OCI-LY1 (cell line): ENCODE measurements around the gene NCAM1.

ENCODE experiments used
- H2AFZ ChIP-seq: fragments of 200-600 bp; sonication (generic), shearing (Covaris generic); 2 replicates; pipeline ENCODE4 v1.6.0; 2014; ENCODE audit warnings: antibody characterized with exemption, mild to moderate bottlenecking, low read length
- H3F3A ChIP-seq: fragments of 200-600 bp; sonication (generic), shearing (Covaris generic); 2 replicates; pipeline ENCODE4 v1.6.0; 2014; ENCODE audit warnings: mild to moderate bottlenecking, antibody characterized with exemption, low read length, moderate library complexity; ENCODE audit not compliant: insufficient read depth
- H3K27ac ChIP-seq: fragments of 200-600 bp; sonication (generic); 2 replicates; pipeline ENCODE4 v1.5.1; 2014; ENCODE audit warnings: low read length, mixed run types, mild to moderate bottlenecking, low read depth; ENCODE audit not compliant: poor library complexity, severe bottlenecking
- H3K27me3 ChIP-seq: fragments of 200-600 bp; sonication (generic); 2 replicates; pipeline ENCODE4 v1.6.0; 2014; ENCODE audit warnings: antibody characterized with exemption, mild to moderate bottlenecking, low read length, moderate library complexity; ENCODE audit not compliant: insufficient read depth
- H3K36me3 ChIP-seq: fragments of 200-600 bp; sonication (generic); 2 replicates; pipeline ENCODE4 v1.6.1; 2014; ENCODE audit warnings: mild to moderate bottlenecking, antibody characterized with exemption, low read length, moderate library complexity, mixed read lengths; ENCODE audit not compliant: insufficient read depth
- H3K4me1 ChIP-seq: fragments of 200-600 bp; sonication (generic); 2 replicates; pipeline ENCODE4 v1.5.1; 2014; ENCODE audit warnings: mild to moderate bottlenecking, low read length, moderate library complexity; ENCODE audit not compliant: insufficient read depth, severe bottlenecking
- H3K4me2 ChIP-seq: fragments of 200-600 bp; sonication (generic), shearing (Covaris generic); 2 replicates; pipeline ENCODE4 v1.6.1; 2014; ENCODE audit warnings: low read length
- H3K4me3 ChIP-seq: fragments of 200-600 bp; sonication (generic); 2 replicates; pipeline ENCODE4 v1.5.1; 2014; ENCODE audit warnings: low read length, low read depth, mild to moderate bottlenecking, mixed read lengths; ENCODE audit not compliant: poor library complexity, severe bottlenecking
- H3K79me2 ChIP-seq: fragments of 200-600 bp; shearing (Covaris generic); 2 replicates; pipeline ENCODE4 v1.6.1; 2016; ENCODE audit warnings: mixed run types, low read length, mixed read lengths; ENCODE audit not compliant: insufficient read depth
- H3K9ac ChIP-seq: fragments of 200-600 bp; sonication (generic), shearing (Covaris generic); 2 replicates; pipeline ENCODE4 v1.6.1; 2014; ENCODE audit warnings: mild to moderate bottlenecking, low read length, mixed read lengths
- H3K9me2 ChIP-seq: fragments of 200-600 bp; sonication (generic), shearing (Covaris generic); 2 replicates; pipeline ENCODE4 v1.6.1; 2014; ENCODE audit warnings: low read depth, mild to moderate bottlenecking, low read length, mixed read lengths
- H3K9me3 ChIP-seq: fragments of 200-600 bp; shearing (Covaris generic); 2 replicates; pipeline ENCODE4 v1.6.1; 2014; ENCODE audit warnings: low read length, mixed read lengths
- H4K20me1 ChIP-seq: fragments of 200-600 bp; sonication (generic), shearing (Covaris generic); 2 replicates; pipeline ENCODE4 v1.6.0; 2016; ENCODE audit warnings: mild to moderate bottlenecking, low read length; ENCODE audit not compliant: insufficient read depth
- EZH2 ChIP-seq: fragments of 200-600 bp; sonication (generic), shearing (Covaris generic); IDR thresholded peaks from 2 replicates; pipeline ENCODE4 v1.8.0; 2017; ENCODE audit warnings: borderline replicate concordance, mixed run types, mild to moderate bottlenecking, antibody characterized with exemption, low read length, moderate library complexity, mixed read lengths
- TF ChIP-seq, protein P1 (sequence below): fragments of 200-600 bp; sonication (generic), shearing (Covaris generic); IDR thresholded peaks from 2 replicates; pipeline ENCODE4 v1.5.1; 2017; ENCODE audit warnings: mild to moderate bottlenecking, antibody characterized with exemption, low read length, moderate library complexity, mixed read lengths

NCAM1 gene

DNA sequence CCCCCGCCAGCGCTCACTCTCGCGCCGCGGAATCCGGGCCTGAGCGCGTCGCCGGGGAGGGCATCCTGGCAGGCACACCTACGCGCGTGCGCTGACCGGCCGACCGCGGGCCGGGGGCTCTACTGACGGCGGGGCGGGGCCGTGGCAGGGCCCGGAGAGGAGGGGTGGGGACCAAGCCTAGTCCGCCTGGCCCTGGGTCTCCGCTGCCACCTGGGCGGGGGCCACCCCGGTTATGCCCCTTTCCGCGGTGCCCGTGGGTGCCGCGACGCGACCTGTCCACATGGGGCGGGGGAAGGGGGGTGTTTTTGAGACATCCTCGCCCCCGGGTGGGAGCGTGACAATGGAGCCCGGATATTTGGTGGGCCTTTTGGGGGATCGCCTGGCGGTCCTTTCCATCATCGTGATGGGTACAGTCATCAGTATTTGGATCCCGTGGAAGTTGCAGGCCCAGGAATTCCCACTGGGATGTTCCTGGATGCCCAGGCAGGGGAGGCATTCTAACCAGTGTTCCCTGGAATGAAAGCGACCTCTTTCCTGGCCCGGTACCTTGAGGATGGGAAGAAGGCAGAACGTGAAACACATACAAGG lies 2.2 kb downstream of the NCAM1 start:
- H3K4me2 ChIP-seq = no peak overlapping the region
- no peaks in the 10 kb centered on the region for H3F3A ChIP-seq
- H3K79me2 ChIP-seq = no peaks in the 10 kb centered on the region
- no peaks in the 10 kb centered on the region for H3K4me1 ChIP-seq
- no peak overlapping the region for H3K4me3 ChIP-seq
- TF ChIP-seq, protein P1, sequence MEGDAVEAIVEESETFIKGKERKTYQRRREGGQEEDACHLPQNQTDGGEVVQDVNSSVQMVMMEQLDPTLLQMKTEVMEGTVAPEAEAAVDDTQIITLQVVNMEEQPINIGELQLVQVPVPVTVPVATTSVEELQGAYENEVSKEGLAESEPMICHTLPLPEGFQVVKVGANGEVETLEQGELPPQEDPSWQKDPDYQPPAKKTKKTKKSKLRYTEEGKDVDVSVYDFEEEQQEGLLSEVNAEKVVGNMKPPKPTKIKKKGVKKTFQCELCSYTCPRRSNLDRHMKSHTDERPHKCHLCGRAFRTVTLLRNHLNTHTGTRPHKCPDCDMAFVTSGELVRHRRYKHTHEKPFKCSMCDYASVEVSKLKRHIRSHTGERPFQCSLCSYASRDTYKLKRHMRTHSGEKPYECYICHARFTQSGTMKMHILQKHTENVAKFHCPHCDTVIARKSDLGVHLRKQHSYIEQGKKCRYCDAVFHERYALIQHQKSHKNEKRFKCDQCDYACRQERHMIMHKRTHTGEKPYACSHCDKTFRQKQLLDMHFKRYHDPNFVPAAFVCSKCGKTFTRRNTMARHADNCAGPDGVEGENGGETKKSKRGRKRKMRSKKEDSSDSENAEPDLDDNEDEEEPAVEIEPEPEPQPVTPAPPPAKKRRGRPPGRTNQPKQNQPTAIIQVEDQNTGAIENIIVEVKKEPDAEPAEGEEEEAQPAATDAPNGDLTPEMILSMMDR = no peak
- TF ChIP-seq EZH2 = no peak
- no peak overlapping the region for H2AFZ ChIP-seq
- H3K36me3 ChIP-seq = no peaks in the 10 kb centered on the region
- H4K20me1 ChIP-seq = no peaks in the 10 kb centered on the region
- H3K9me3 ChIP-seq = no peaks in the 10 kb centered on the region
- no peak overlapping the region for H3K9ac ChIP-seq
- no peak overlapping the region for H3K27ac ChIP-seq
- H3K9me2 ChIP-seq = no peaks in the 10 kb centered on the region
- no peaks in the 10 kb centered on the region for H3K27me3 ChIP-seq

DNA sequence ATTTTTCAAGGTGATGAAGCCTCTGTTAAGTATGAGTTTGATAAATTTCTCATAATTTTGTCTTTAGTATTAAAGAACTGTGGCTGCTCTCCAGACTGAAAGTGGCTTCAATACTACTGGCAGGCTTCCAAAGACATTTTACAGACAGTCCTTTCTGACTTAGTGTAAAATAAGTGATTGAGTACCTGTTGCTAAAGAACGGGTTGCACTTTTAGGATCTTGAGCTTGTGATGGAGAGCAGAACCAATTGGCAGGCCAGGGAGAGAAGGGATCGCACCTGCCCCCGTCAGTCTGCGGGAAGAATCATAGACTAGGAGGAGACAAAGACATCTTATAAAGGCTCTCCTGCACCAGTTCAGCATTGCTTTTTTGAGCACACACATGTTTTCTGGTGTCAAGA lies 4.4 kb downstream of the NCAM1 start:
- TF ChIP-seq, protein P1 = no peak
- no peak for TF ChIP-seq EZH2
- Histone ChIP-seq H3K9me3 (no peaks in the 10 kb centered on the region), H4K20me1 (no peaks in the 10 kb centered on the region), H2AFZ (no peak overlapping the region), H3K27ac (no peak overlapping the region), H3K4me2 (no peak overlapping the region), H3K4me3 (no peak overlapping the region), H3K27me3 (no peaks in the 10 kb centered on the region), H3K9ac (no peak overlapping the region), H3F3A (no peaks in the 10 kb centered on the region), H3K9me2 (no peaks in the 10 kb centered on the region), H3K79me2 (no peaks in the 10 kb centered on the region), H3K36me3 (no peaks in the 10 kb centered on the region), H3K4me1 (no peaks in the 10 kb centered on the region)

DNA sequence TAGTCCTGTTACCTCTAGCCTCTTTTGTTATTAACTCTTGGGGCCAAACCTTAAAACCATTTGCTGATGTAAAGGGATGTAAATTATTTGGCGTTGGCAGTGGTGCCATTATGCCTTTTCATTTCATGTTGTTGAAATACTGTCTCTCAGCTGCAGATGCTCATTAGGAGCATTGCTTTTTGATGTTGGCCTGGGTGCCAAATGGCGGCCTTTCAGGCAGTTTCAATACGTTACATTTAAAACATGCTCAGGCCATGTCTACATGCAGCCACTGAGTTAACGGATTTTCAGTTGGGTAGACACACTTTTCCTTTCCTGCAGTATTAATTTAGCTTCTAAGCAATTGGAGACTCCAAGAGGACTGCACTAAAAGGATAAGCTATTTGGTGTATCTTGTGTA lies 5.3 kb downstream of the NCAM1 start:
- Histone ChIP-seq H3K9ac (no peak overlapping the region), H3K9me3 (no peaks in the 10 kb centered on the region), H2AFZ (no peak overlapping the region), H3K4me3 (no peak overlapping the region), H3F3A (no peaks in the 10 kb centered on the region), H3K9me2 (no peaks in the 10 kb centered on the region), H3K27ac (no peak overlapping the region), H4K20me1 (no peaks in the 10 kb centered on the region), H3K4me1 (no peaks in the 10 kb centered on the region), H3K79me2 (no peaks in the 10 kb centered on the region), H3K27me3 (no peaks in the 10 kb centered on the region), H3K4me2 (no peak overlapping the region), H3K36me3 (no peaks in the 10 kb centered on the region)
- no peak for TF ChIP-seq EZH2
- TF ChIP-seq, protein P1 = no peak
